BLaER1 treated with 17β-estradiol and CSF1 and Interleukin-3, amounts not matched to agents 10 nM and 100 nM (cell line): ENCODE data around the gene TM6SF1.
A peak's percentile ranks its signal among the peaks of the same experiment; 100 is the strongest.

Experiments
- H3K27ac ChIP-seq, 11 experiments: shearing (Covaris generic); formaldehyde crosslinking; 2 replicates each; pipeline ENCODE4 v1.8.1; 2022
- H3K27me3 ChIP-seq, 11 experiments: shearing (Covaris generic); formaldehyde crosslinking; 2 replicates each; pipeline ENCODE4 v1.8.1; 2022
- H3K36me3 ChIP-seq, 11 experiments: shearing (Covaris generic); formaldehyde crosslinking; 2 replicates each; pipeline ENCODE4 v1.8.1; 2022
- H3K4me1 ChIP-seq, 10 experiments: shearing (Covaris generic); formaldehyde crosslinking; 2 replicates each; pipeline ENCODE4 v1.8.1; 2022
- H3K4me2 ChIP-seq, 11 experiments: shearing (Covaris generic); formaldehyde crosslinking; 2 replicates each; pipeline ENCODE4 v1.8.1; 2022
- H3K4me3 ChIP-seq, 10 experiments: shearing (Covaris generic); formaldehyde crosslinking; 2 replicates each; pipeline ENCODE4 v1.8.1; 2022
- H3K9ac ChIP-seq, 11 experiments: shearing (Covaris generic); formaldehyde crosslinking; 2 replicates each; pipeline ENCODE4 v1.8.1; 2022
- H3K9me3 ChIP-seq, 11 experiments: shearing (Covaris generic); formaldehyde crosslinking; replicated peaks in 1 of 11; 2 replicates each; pipeline ENCODE4 v1.8.1; 2022
- H4K20me1 ChIP-seq, 11 experiments: shearing (Covaris generic); formaldehyde crosslinking; 2 replicates each; pipeline ENCODE4 v1.8.1; 2022
- Cebpa-rat ChIP-seq, 11 experiments: shearing (Covaris generic); IDR thresholded peaks; 2 replicates each; pipeline ENCODE4 v1.8.1; 2022

TM6SF1 gene

DNA sequence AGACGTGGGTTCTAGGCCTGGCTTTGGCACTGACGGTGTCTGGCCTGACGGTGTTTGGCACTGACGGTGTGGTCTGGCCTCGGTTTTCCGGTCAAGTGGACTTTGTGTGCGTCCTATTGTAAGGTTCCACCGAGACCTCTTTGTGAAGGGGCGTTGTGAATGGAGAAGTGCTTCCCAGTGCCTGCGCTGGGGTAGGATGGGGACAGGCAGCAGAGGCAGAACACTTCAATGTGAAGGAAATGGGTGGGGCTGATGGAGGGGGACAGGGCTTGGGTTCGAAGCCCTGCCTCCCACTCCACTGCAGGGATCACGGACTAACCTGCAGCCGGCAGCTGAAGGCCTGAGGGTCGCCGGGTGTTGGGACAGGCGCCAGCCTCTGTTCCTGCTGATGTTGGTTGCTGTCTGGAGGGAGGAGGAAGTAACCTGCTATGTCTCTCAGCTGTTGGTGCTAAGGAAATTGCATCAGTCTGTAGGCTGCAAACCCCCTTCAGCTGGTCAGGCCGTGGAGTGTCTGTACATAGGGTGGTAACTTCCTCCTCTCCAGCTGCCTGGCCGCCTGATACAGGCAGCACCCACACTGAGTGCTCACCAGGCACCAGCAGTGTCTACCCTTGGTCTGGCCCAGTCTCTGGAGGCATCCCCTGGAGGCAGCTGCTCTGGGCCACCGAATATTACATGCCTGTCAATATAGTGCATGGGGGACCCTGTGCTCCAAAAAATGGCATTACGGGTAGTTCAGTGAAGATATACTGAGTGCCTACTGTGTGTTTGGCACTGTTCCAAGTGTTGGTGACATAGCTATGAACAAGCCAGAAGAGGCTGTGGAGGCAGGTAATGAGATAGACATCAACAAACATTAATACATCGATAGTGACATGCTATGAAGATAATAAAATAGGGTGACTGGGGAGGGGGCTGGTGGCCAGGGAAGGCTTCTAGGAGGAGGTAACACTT, 1.1 kb downstream of the TM6SF1 start:
- Histone ChIP-seq H3K9ac (peak overlapping the region; percentile 63 to 89 (median 83)), H3K4me3 (peak overlapping the region; percentile 69 to 91 (median 76)), H3K4me1 (peaks cover 28 to 45% (median 42%) of the 10 kb centered on the region in 10 experiments), H3K27ac (peak overlapping the region; percentile 64 to 92 (median 82)), H4K20me1 (peaks cover 0 to 43% (median 5%) of the 10 kb centered on the region in 11 experiments; a peak in 10 of 22 replicates), H3K36me3 (peaks cover 0 to 30% (median 7%) of the 10 kb centered on the region in 11 experiments; a peak in 14 of 22 replicates), H3K9me3 (no peaks in the 10 kb centered on the region), H3K27me3 (peaks cover 0 to 27% (median 19%) of the 10 kb centered on the region in 11 experiments; a peak in 19 of 22 replicates), H3K4me2 (peak overlapping the region; percentile 92 to 100 (median 98))
- peak in 9 of 11 experiments; percentile 43 to 80 (median 67); a peak in 12 of 22 replicates for TF ChIP-seq Cebpa-rat (IDR thresholded peaks at IDR 0.05)

DNA sequence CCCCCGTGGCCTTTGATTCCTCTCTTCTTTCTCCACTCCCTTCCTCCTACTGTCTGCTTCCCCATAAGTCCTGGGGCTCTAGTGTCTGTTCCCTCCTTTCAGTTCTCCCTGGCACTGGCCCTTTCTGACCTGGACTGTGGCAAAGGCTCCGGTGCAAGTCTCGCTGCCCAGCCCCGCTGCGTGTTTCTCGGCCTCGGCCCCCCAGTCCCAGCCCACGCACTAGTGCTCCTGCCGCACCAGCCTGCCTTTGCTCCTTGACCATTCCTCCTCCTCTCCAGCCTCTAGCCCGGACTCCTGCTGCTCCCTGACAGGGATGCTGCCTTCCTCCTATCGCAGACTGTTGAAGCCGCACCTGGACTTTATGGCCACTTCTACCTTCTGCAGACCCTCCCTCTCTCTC, 2.1 kb downstream of the TM6SF1 start:
- Histone ChIP-seq H3K4me2 (peak overlapping the region; percentile 92 to 100 (median 98)), H3K9me3 (no peaks in the 10 kb centered on the region), H3K9ac (peak overlapping the region in 4 of 11 experiments; percentile 26 to 89 (median 58); a peak in 6 of 22 replicates), H3K4me1 (peaks cover 28 to 45% (median 42%) of the 10 kb centered on the region in 10 experiments), H3K27ac (peak overlapping the region in 9 of 11 experiments; percentile 64 to 91 (median 75); a peak in 16 of 22 replicates), H4K20me1 (peaks cover 0 to 53% (median 5%) of the 10 kb centered on the region in 11 experiments; a peak in 10 of 22 replicates), H3K36me3 (peaks cover under 1 to 40% (median 17%) of the 10 kb centered on the region in 11 experiments; a peak in 17 of 22 replicates), H3K4me3 (peak overlapping the region in 4 of 10 experiments; percentile 69 to 91 (median 76); a peak in 6 of 20 replicates), H3K27me3 (peaks cover 0 to 27% (median 19%) of the 10 kb centered on the region in 11 experiments; a peak in 19 of 22 replicates)
- TF ChIP-seq Cebpa-rat (IDR thresholded peaks at IDR 0.05): no peak

DNA sequence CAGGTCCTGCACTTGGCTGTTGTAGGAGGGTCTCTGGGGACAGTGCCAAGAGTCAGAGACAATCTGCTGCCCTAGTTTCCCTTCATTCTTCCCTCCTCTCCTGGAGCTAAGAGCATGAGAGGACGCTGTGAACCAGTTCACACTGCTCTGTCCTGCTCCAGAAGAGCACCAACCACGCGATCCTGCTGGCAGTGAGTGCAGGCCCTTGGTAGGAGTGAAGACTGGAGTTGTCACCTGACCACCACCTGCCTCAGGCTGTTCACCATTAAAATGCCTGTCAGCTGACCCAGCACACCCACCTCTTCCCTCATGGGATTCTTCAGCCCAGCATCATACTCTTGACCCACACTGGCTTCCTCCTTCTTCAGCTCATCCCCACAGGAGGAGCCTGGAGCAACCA, 2.9 kb downstream of the TM6SF1 start:
- Histone ChIP-seq H3K27ac (peak overlapping the region in 5 of 11 experiments; percentile 33 to 84 (median 64); a peak in 7 of 22 replicates), H3K4me2 (peak overlapping the region; percentile 50 to 100 (median 98); a peak in 21 of 22 replicates), H4K20me1 (peaks cover 0 to 56% (median 5%) of the 10 kb centered on the region in 11 experiments; a peak in 10 of 22 replicates), H3K27me3 (peaks cover 0 to 27% (median 19%) of the 10 kb centered on the region in 11 experiments; a peak in 19 of 22 replicates), H3K9me3 (no peaks in the 10 kb centered on the region), H3K9ac (peak overlapping the region in 2 of 11 experiments; percentile 2 to 9; a peak in 3 of 22 replicates), H3K4me3 (no peak overlapping the region), H3K36me3 (peaks cover 8 to 49% (median 25%) of the 10 kb centered on the region in 11 experiments; a peak in 19 of 22 replicates), H3K4me1 (peaks cover 28 to 45% (median 42%) of the 10 kb centered on the region in 10 experiments)
- no peak for TF ChIP-seq Cebpa-rat (IDR thresholded peaks at IDR 0.05)

DNA sequence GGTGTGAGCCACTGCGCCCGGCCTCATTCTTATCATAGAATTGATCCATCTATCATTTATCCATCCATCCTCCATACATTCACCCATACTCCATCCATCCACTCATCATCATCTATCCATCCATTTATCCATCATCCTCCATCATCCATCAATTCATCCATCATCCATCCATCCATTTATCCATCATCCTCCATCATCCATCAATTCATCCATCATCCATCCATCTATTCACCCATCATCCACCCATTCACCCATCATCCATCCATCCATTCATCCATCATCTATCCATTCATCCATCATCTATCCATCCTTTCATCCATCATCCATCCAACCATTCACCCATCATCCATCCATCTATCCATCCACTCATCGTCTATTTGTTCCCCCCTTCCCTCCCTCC, 3.7 kb downstream of the TM6SF1 start:
- Histone ChIP-seq H3K27ac (no peak overlapping the region), H3K9ac (no peak overlapping the region), H4K20me1 (peaks cover 0 to 60% (median 5%) of the 10 kb centered on the region in 11 experiments; a peak in 10 of 22 replicates), H3K36me3 (peaks cover 10 to 56% (median 33%) of the 10 kb centered on the region in 11 experiments; a peak in 19 of 22 replicates), H3K4me3 (no peak overlapping the region), H3K9me3 (no peaks in the 10 kb centered on the region), H3K27me3 (peaks cover 0 to 24% (median 19%) of the 10 kb centered on the region in 11 experiments; a peak in 19 of 22 replicates), H3K4me2 (peak overlapping the region in 4 of 11 experiments; percentile 95 to 99 (median 96); a peak in 4 of 22 replicates), H3K4me1 (peaks cover 28 to 45% (median 42%) of the 10 kb centered on the region in 10 experiments)
- TF ChIP-seq Cebpa-rat (IDR thresholded peaks at IDR 0.05): no peak

DNA sequence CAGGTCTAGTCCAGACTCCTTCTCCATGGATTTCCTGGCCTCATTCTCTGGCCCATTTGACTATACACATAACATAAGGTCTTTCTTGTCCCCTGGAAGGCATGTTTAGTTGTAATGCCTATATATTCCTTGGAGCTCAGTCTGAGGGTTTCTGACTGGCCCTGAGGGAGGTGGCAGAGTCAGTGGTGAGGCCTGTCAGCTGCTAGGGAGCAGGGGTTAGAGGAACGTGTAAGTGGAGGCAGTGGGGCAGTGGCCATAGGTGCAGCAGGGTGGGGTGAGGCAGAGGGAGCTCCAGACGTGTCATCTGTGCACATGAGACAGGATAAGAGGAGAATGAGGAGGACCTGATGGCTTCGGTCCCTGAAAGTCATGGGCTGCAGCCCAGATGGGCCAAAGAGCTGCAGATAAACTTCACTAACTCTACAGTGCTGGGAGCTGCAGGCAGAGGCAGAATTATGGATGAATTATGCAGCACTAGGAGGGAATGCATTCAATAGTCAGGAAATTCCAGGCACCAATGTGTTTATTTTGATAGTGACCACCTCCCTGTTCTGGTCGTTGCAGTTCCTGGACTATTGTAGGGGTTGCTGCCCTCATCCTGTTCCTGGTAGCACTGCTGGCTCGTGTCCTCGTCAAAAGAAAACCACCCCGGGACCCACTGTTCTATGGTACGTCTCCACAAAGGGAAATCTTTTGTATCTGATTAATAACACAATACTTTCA, 4.9 kb downstream of the TM6SF1 start:
- H3K9ac ChIP-seq: no peak overlapping the region
- H3K9me3 ChIP-seq: no peaks in the 10 kb centered on the region
- peaks cover 0 to 12% (median 9%) of the 10 kb centered on the region in 11 experiments; a peak in 19 of 22 replicates for H3K27me3 ChIP-seq
- peaks cover 0 to 69% (median 5%) of the 10 kb centered on the region in 11 experiments; a peak in 10 of 22 replicates for H4K20me1 ChIP-seq
- H3K27ac ChIP-seq: no peak overlapping the region
- no peak overlapping the region for H3K4me3 ChIP-seq
- no peak for TF ChIP-seq Cebpa-rat (IDR thresholded peaks at IDR 0.05)
- H3K36me3 ChIP-seq: peaks cover 10 to 69% (median 40%) of the 10 kb centered on the region in 11 experiments; a peak in 19 of 22 replicates
- no peak overlapping the region for H3K4me2 ChIP-seq
- H3K4me1 ChIP-seq: peaks cover 28 to 36% (median 34%) of the 10 kb centered on the region in 10 experiments

DNA sequence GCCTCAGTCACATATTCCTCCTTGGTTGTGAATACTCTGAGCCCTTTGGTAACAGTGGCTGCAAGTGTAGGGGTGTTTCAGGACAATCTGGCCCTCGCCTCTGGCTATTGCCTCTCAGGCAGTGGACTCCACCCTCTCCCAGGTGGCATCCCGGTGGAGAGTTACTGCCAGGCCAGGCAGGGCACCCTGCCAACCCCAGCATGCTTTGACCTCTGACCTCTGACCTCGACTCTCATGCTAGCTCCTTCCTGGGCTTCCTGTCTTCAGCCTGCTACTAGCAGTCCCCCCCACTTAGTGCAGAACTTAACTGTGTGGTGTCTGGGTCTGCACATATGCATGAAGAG, 5.5 kb downstream of the TM6SF1 start:
- TF ChIP-seq Cebpa-rat (IDR thresholded peaks at IDR 0.05): no peak
- Histone ChIP-seq H4K20me1 (peaks cover 0 to 72% (median 5%) of the 10 kb centered on the region in 11 experiments; a peak in 10 of 22 replicates), H3K4me1 (peaks cover 27 to 31% (median 29%) of the 10 kb centered on the region in 10 experiments), H3K27me3 (peaks cover 0 to 6% (median 3%) of the 10 kb centered on the region in 11 experiments; a peak in 16 of 22 replicates), H3K4me2 (no peak overlapping the region), H3K27ac (no peak overlapping the region), H3K9ac (no peak overlapping the region), H3K9me3 (no peaks in the 10 kb centered on the region), H3K36me3 (peaks cover 10 to 74% (median 40%) of the 10 kb centered on the region in 11 experiments; a peak in 19 of 22 replicates), H3K4me3 (no peak overlapping the region)

DNA sequence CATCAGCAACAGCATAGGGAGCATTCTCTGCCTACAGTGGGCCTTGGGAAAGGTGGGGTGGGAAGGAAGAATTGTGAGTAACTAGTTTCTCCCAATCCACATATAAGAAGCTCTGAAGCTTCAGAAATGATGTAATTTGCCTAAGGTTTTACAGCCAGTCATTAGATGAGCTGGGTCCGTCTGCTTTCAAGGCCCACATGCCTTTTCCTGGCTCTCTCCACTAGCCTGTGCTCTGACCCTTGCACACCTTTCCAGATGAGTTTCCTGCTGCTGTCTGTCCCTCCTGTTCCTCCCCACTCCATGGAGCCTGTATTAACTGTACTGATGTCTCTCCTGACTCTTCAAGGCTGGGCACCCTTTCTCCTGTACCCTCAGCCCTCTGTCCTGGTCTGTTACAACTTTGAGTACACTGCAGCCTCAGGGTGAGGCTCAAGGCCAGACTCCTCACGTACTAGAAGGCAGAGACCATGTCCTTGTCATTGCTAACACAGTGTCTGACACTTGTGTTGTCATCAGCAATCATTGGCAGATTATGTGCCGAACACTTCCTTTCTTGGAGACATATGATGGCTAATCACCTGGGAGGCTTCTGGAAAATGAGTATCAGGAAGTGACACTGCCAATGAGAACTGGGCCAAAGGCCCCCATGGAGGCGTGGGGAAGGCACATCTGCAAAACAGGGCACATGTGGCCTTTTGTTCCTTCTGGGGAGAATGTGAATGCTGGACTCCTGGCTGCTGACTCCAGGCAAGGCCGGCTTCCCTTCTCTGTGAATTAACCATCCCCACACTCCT, 6.6 kb downstream of the TM6SF1 start:
- Histone ChIP-seq H4K20me1 (peaks cover 0 to 75% (median 5%) of the 10 kb centered on the region in 11 experiments; a peak in 10 of 22 replicates), H3K4me1 (peaks cover 19 to 30% (median 26%) of the 10 kb centered on the region in 10 experiments), H3K36me3 (peaks cover 10 to 86% (median 40%) of the 10 kb centered on the region in 11 experiments; a peak in 19 of 22 replicates), H3K9ac (no peak overlapping the region), H3K27me3 (no peaks in the 10 kb centered on the region), H3K4me3 (no peak overlapping the region), H3K9me3 (no peaks in the 10 kb centered on the region), H3K27ac (no peak overlapping the region), H3K4me2 (0 out of 22 replicates have a peak overlapping the region, but pooled peaks of 1 of the 11 experiments have one; percentile 12)
- no peak for TF ChIP-seq Cebpa-rat (IDR thresholded peaks at IDR 0.05)
